Mucosa of descending colon (tissue), 3 donors: Measurements from ENCODE around the gene OR6N1. TPM values are rescaled to one million over a fixed set of nuclear protein-coding genes. Genes with fewer than 3 reads are reported as not detected.
A peak's percentile ranks its signal among the peaks of the same experiment; 100 is the strongest.

Experiments
- ATAC-seq: fragments of 200-7000 bp; cut with Tn5 transposase; one replicate; pipeline ENCODE4 v1.9.1; 2020; ENCODE audit warnings: mild to moderate bottlenecking, moderate library complexity
- DNase-seq, 3 donors: peaks; one replicate each; pipeline ENCODE4 v3.0.0-alpha.2; 2020
- H3K36me3 ChIP-seq: fragments of 200-600 bp; one replicate; pipeline ENCODE4 v1.8.0; 2021; ENCODE audit warnings: low read depth, mild to moderate bottlenecking
- H3K4me1 ChIP-seq: fragments of 200-600 bp; one replicate; pipeline ENCODE4 v1.8.0; 2021; ENCODE audit warnings: low read depth, mild to moderate bottlenecking
- H3K4me3 ChIP-seq: fragments of 200-600 bp; one replicate; pipeline ENCODE4 v1.8.0; 2021; ENCODE audit warnings: mild to moderate bottlenecking
- H3K9me3 ChIP-seq: fragments of 200-600 bp; one replicate; pipeline ENCODE4 v1.8.0; 2021; ENCODE audit warnings: mild to moderate bottlenecking
- intact Hi-C, 2 donors: fragments of 100-400 bp; cut with DNase I in 1 of 2; cut with micrococcal nuclease in 1 of 2; formaldehyde crosslinking; loops; one replicate each; pipeline versions ENCODE4 v1.11.0 to v1.11.1; 2022; cut with DNase I, micrococcal nuclease
- total RNA-seq, 3 donors: library from RNA; stranded (reverse); fragmentation: NEBNext Ultra II Directional in 2 of 3; extraction: Animal tissue kit (Norgen Biotek cat#: 25700) in 2 of 3; gene quantifications; one replicate each; pipeline versions ENCODE4 v1.2.1 to v1.2.4, GENCODE V29; 2021 to 2023
- TF ChIP-seq, protein P1 (sequence below): fragments of 200-600 bp; IDR thresholded peaks from one replicate; pipeline ENCODE4 v1.8.0; 2022; ENCODE audit warnings: antibody characterized with exemption, mild to moderate bottlenecking
- donor health status: DM: no; HTN: no; CAD: no; lungs with moderate emphysema.
- donor health status: DM: no; HTN: no; CAD: no.
- donor health status: DM: no; HTN: yes; CAD: no.

The OR6N1 gene
- total RNA-seq, 3 donors from 2014 or later, result not detected

GRCh38 chr1:158818560-158818959 lies 46.6 kb upstream of the OR6N1 start:
- intact Hi-C loops, result no loop called here
- peaks cover 4% of the 10 kb centered on the region for H3K9me3 ChIP-seq
- no peaks in the 10 kb centered on the region for H3K4me1 ChIP-seq
- no peaks in the 10 kb centered on the region for H3K36me3 ChIP-seq
- peak; percentile 54 for ATAC-seq
- DNase-seq, result no peak
- TF ChIP-seq, protein P1, sequence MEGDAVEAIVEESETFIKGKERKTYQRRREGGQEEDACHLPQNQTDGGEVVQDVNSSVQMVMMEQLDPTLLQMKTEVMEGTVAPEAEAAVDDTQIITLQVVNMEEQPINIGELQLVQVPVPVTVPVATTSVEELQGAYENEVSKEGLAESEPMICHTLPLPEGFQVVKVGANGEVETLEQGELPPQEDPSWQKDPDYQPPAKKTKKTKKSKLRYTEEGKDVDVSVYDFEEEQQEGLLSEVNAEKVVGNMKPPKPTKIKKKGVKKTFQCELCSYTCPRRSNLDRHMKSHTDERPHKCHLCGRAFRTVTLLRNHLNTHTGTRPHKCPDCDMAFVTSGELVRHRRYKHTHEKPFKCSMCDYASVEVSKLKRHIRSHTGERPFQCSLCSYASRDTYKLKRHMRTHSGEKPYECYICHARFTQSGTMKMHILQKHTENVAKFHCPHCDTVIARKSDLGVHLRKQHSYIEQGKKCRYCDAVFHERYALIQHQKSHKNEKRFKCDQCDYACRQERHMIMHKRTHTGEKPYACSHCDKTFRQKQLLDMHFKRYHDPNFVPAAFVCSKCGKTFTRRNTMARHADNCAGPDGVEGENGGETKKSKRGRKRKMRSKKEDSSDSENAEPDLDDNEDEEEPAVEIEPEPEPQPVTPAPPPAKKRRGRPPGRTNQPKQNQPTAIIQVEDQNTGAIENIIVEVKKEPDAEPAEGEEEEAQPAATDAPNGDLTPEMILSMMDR, result no peak
- no peak overlapping the region for H3K4me3 ChIP-seq

- Histone ChIP-seq H3K4me3 (no peak overlapping the region), H3K9me3 (no peaks in the 10 kb centered on the region), H3K36me3 (no peaks in the 10 kb centered on the region), H3K4me1 (no peaks in the 10 kb centered on the region)
- TF ChIP-seq, protein P1, result no peak
- intact Hi-C loops, result no loop called here
- ATAC-seq (no peak), DNase-seq (no peak)
Measured at GRCh38 chr1:158814970-158815369, 43.0 kb upstream of the OR6N1 start.

- Histone ChIP-seq H3K4me1 (no peaks in the 10 kb centered on the region), H3K36me3 (no peaks in the 10 kb centered on the region), H3K4me3 (no peak overlapping the region), H3K9me3 (no peaks in the 10 kb centered on the region)
- TF ChIP-seq, protein P1, result no peak
- DNase-seq (no peak), ATAC-seq (no peak)
- intact Hi-C loops, result no loop called here
Measured at GRCh38 chr1:158813164-158813563, 41.2 kb upstream of the OR6N1 start.

DNA sequence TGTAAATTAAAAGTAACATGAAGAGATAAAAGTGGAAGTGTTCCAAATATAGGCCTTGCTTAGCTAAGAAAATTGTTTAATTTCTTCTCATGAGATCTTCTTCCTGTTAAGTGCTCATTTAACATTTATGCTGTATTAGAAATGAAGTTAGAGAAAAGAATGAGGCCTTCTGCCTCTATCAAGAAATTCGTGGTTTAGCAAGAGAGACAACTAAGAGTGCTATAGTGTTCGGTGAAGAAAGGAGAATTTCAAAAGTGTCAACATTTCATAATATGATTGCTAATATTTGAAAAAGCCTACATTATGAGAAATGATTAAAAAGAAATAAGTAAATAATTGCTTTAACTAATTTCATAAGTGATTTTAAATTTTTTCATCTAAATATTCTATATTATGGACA lies 40.3 kb upstream of the OR6N1 start:
- H3K9me3 ChIP-seq, result no peaks in the 10 kb centered on the region
- ATAC-seq (no peak), DNase-seq (no peak)
- intact Hi-C loops, result no loop called here
- TF ChIP-seq, protein P1, result no peak
- H3K4me3 ChIP-seq, result no peak overlapping the region
- H3K4me1 ChIP-seq, result no peaks in the 10 kb centered on the region
- H3K36me3 ChIP-seq, result no peaks in the 10 kb centered on the region

- TF ChIP-seq, protein P1, result no peak
- H3K4me3 ChIP-seq, result no peak overlapping the region
- no peak for DNase-seq
- H3K36me3 ChIP-seq, result no peaks in the 10 kb centered on the region
- ATAC-seq, result no peak
- intact Hi-C loops, result no loop called here
- no peaks in the 10 kb centered on the region for H3K9me3 ChIP-seq
- H3K4me1 ChIP-seq, result no peaks in the 10 kb centered on the region
Measured at GRCh38 chr1:158810311-158810710, 38.3 kb upstream of the OR6N1 start.

DNA sequence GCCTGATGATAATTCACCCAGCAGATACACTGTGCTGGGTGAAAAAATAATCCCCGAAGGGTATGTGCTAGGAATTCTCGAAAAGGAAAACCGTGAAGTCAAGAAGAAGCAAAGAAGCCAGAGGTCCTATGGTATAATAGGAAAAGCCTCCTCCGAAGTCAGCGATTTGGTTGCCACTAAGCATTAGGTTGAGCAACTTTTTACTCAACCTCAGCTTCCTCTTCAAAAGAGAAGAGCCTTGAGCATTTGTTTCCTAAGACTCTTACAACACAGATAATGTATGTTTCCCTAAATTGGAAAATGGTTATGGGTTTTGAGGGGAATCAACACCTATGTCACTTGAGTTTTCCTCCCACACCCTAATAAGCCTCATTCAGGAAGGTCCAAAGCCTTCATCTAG lies 37.9 kb upstream of the OR6N1 start:
- no peaks in the 10 kb centered on the region for H3K4me1 ChIP-seq

More for the DNA sequence above, 37.9 kb upstream of the OR6N1 start:
- intact Hi-C loops, result no loop called here
- TF ChIP-seq, protein P1, result no peak
- no peak for DNase-seq
- Histone ChIP-seq H3K36me3 (no peaks in the 10 kb centered on the region), H3K9me3 (no peaks in the 10 kb centered on the region), H3K4me3 (no peak overlapping the region)
- peak; percentile 36 for ATAC-seq
